Liver (tissue), 9 donors: ENCODE results near the gene EEF1G. TPM values are rescaled to one million over a fixed set of nuclear protein-coding genes. Genes with fewer than 3 reads are reported as not detected.
"Not testable (repeated sequence)": the region's sequence is repeated elsewhere in the genome, so short reads cannot be mapped to it uniquely, and the experiment has no call there.

Experiments used
- DNase-seq: peaks from one replicate; pipeline ENCODE4 v3.0.0-alpha.2; 2017; ENCODE audit warnings: low spot score
- H3K27ac ChIP-seq, 2 donors: one replicate each; pipeline ENCODE4 v1.7.0; 2013; ENCODE audit warnings: inconsistent platforms in 2 of 2, low read length in 2 of 2, control low read depth in 1 of 2, low read depth in 1 of 2, mild to moderate bottlenecking in 1 of 2
- H3K27me3 ChIP-seq, 4 donors: one replicate each; pipeline versions ENCODE4 v1.6.1 to v1.7.0; 2013; ENCODE audit warnings: low read length in 3 of 4, inconsistent platforms in 1 of 4, mild to moderate bottlenecking in 1 of 4, moderate library complexity in 1 of 4; ENCODE audit not compliant: control insufficient read depth in 4 of 4, insufficient read depth in 4 of 4
- H3K36me3 ChIP-seq, 4 donors: one replicate each; pipeline versions ENCODE4 v1.6.1 to v1.7.0; 2013; ENCODE audit warnings: low read length in 3 of 4, mild to moderate bottlenecking in 3 of 4, low read depth in 1 of 4, moderate library complexity in 1 of 4; ENCODE audit not compliant: control insufficient read depth in 4 of 4, insufficient read depth in 3 of 4
- H3K4me1 ChIP-seq, 4 donors: one replicate each; pipeline versions ENCODE4 v1.6.1 to v1.7.0; 2013; ENCODE audit warnings: low read length in 3 of 4, mild to moderate bottlenecking in 3 of 4, moderate library complexity in 1 of 4; ENCODE audit not compliant: control insufficient read depth in 4 of 4, insufficient read depth in 4 of 4
- H3K4me3 ChIP-seq, 3 donors: one replicate each; pipeline versions ENCODE4 v1.6.1 to v1.7.0; 2013; ENCODE audit warnings: low read length in 3 of 3, control low read depth in 1 of 3, low read depth in 1 of 3, mild to moderate bottlenecking in 1 of 3
- H3K9ac ChIP-seq, 2 donors: one replicate each; pipeline ENCODE4 v1.7.0; 2013; ENCODE audit warnings: low read length in 2 of 2, mild to moderate bottlenecking in 2 of 2, moderate library complexity in 2 of 2, control low read depth in 1 of 2, low read depth in 1 of 2
- H3K9me3 ChIP-seq, 4 donors: one replicate each; pipeline versions ENCODE4 v1.6.1 to v1.7.0; 2013; ENCODE audit warnings: low read length in 3 of 4; ENCODE audit not compliant: control insufficient read depth in 4 of 4
- EGR1 ChIP-seq, 2 donors: IDR thresholded peaks; 2 replicates each; pipeline ENCODE4 v1.6.1; 2016 to 2018; ENCODE audit warnings: antibody characterized with exemption in 2 of 2, low read depth in 2 of 2
- FOXA1 ChIP-seq: IDR thresholded peaks from 2 replicates; pipeline ENCODE4 v1.6.1; 2016; ENCODE audit warnings: antibody characterized with exemption
- GABPA ChIP-seq, 2 donors: IDR thresholded peaks in 1 of 2; conservative IDR thresholded peaks in 1 of 2; 2 replicates each; pipeline ENCODE4 v1.6.1; 2016; ENCODE audit warnings: antibody characterized with exemption in 2 of 2, mild to moderate bottlenecking in 1 of 2, moderate library complexity in 1 of 2
- HNF4A ChIP-seq, 2 donors: conservative IDR thresholded peaks; 2 replicates each; pipeline ENCODE4 v1.6.1; 2016; ENCODE audit warnings: antibody characterized with exemption in 2 of 2, mild to moderate bottlenecking in 2 of 2
- JUND ChIP-seq, 2 donors: IDR thresholded peaks; 2 replicates each; pipeline ENCODE4 v1.6.1; 2016; ENCODE audit warnings: antibody characterized with exemption in 2 of 2
- NR2F2 ChIP-seq: IDR thresholded peaks from 2 replicates; pipeline ENCODE4 v1.6.1; 2016; ENCODE audit warnings: antibody characterized with exemption
- RAD21 ChIP-seq, 2 donors: IDR thresholded peaks; 2 replicates each; pipeline ENCODE4 v1.6.1; 2016; ENCODE audit warnings: antibody characterized with exemption in 2 of 2, mild to moderate bottlenecking in 2 of 2
- RXRA ChIP-seq, 2 donors: IDR thresholded peaks; 2 replicates each; pipeline ENCODE4 v1.6.1; 2017 to 2018; ENCODE audit warnings: antibody characterized with exemption in 2 of 2, mild to moderate bottlenecking in 1 of 2
- TAF1 ChIP-seq: conservative IDR thresholded peaks from 2 replicates; pipeline ENCODE4 v1.6.1; 2016; ENCODE audit warnings: antibody characterized with exemption, mild to moderate bottlenecking
- YY1 ChIP-seq: IDR thresholded peaks from 2 replicates; pipeline ENCODE4 v1.6.1; 2016; ENCODE audit warnings: antibody characterized with exemption, mild to moderate bottlenecking
- WGBS: extraction: QIAGEN DNeasy Blood & Tissue Kit; methylation state at CpG from one replicate; pipeline ENCODE4 v1.1.7; 2013; 5-methylcytosine and 5-hydroxymethylcytosine counted together
- polyA plus RNA-seq, 2 donors: library from polyadenylated mRNA; stranded (reverse) in 1 of 2; unstranded in 1 of 2; fragments of 200-250 nt in 1 of 2; fragments of >200 nt in 1 of 2; fragmentation: Nextera tagmentation in 1 of 2; extraction: Ambion mirVana in 1 of 2; gene quantifications; one replicate each; pipeline versions ENCODE4 v1.2.1 to v1.2.3, GENCODE V29; 2013 to 2015
- total RNA-seq, 2 donors: library from RNA; depleted of rRNA; stranded (reverse); fragments of >200 nt; gene quantifications; one replicate each; pipeline ENCODE4 v1.2.3, GENCODE V29; 2014
- TF ChIP-seq, protein P1 (sequence below): IDR thresholded peaks from 2 replicates; pipeline ENCODE4 v1.6.1; 2016; ENCODE audit warnings: antibody characterized with exemption
- TF ChIP-seq, protein P2 (sequence below): fragments of 150-350 bp; IDR thresholded peaks from 2 replicates; pipeline ENCODE4 v1.5.1; 2017; ENCODE audit warnings: improper control_type of control experiment, low read depth, low read length; ENCODE audit not compliant: missing input control
- TF ChIP-seq, protein P3 (sequence below): IDR thresholded peaks from 2 replicates; pipeline ENCODE4 v1.6.1; 2016; ENCODE audit warnings: antibody characterized with exemption
- donor health status: healthy.
- donor health status: healthy.
- donor health status: healthy.
- donor health status: healthy.
- donor health status: healthy.

The EEF1G gene
- total and polyA plus RNA-seq, 4 donors = 251 to 640 (median 469) TPM

DNA sequence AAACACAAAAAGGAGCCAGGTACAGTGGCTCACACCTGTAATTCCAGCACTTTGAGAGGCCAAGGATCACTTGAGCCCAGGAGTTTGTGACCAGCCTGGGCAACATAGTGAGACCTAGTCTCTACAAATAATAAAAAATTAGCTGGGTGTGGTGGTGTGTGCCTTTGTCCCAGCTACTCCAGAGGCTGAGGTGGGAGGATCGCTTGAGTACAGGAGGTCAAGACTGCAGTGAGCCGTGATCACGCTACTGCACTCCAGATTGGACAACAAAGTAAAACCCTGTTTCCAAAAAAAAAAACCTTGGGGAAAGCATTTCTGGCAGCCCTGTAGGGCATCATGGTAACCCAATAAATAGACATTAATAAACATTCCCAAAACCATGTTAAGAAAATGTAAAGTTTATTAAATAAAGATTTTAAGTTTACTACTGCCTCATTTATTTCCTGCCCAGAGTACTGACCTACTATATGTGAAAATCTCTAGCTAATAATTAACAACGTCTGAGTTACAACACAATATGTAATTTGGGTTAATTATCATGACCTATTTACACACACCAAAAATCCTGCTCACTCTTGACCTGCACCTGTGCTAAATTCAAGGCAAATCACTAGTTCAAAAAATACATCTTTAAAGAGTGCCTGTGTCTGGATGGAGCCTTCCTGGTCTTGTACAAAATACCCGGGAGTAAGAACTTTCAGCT is 8.4 kb downstream of the EEF1G start:
- TF ChIP-seq NR2F2 = no peak
- TF ChIP-seq, protein P1, sequence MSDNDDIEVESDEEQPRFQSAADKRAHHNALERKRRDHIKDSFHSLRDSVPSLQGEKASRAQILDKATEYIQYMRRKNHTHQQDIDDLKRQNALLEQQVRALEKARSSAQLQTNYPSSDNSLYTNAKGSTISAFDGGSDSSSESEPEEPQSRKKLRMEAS = no peak
- no peak for TF ChIP-seq EGR1 (IDR thresholded peaks at IDR 0.05; ENCODE audit: low read depth in 2 of 2)
- TF ChIP-seq JUND (IDR thresholded peaks at IDR 0.05) = no peak
- no peak for TF ChIP-seq TAF1
- TF ChIP-seq GABPA (IDR thresholded peaks at IDR 0.05 in 1 of 2, conservative IDR thresholded peaks at IDR 0.05 in 1 of 2) = no peak
- TF ChIP-seq YY1 = no peak
- TF ChIP-seq, protein P2, sequence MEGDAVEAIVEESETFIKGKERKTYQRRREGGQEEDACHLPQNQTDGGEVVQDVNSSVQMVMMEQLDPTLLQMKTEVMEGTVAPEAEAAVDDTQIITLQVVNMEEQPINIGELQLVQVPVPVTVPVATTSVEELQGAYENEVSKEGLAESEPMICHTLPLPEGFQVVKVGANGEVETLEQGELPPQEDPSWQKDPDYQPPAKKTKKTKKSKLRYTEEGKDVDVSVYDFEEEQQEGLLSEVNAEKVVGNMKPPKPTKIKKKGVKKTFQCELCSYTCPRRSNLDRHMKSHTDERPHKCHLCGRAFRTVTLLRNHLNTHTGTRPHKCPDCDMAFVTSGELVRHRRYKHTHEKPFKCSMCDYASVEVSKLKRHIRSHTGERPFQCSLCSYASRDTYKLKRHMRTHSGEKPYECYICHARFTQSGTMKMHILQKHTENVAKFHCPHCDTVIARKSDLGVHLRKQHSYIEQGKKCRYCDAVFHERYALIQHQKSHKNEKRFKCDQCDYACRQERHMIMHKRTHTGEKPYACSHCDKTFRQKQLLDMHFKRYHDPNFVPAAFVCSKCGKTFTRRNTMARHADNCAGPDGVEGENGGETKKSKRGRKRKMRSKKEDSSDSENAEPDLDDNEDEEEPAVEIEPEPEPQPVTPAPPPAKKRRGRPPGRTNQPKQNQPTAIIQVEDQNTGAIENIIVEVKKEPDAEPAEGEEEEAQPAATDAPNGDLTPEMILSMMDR = no peak
- TF ChIP-seq FOXA1 = no peak
- peak in 1 of 2 donors; percentile 4 for TF ChIP-seq HNF4A (conservative IDR thresholded peaks at IDR 0.05)
- no peak for TF ChIP-seq RAD21 (IDR thresholded peaks at IDR 0.05)
- TF ChIP-seq, protein P3, sequence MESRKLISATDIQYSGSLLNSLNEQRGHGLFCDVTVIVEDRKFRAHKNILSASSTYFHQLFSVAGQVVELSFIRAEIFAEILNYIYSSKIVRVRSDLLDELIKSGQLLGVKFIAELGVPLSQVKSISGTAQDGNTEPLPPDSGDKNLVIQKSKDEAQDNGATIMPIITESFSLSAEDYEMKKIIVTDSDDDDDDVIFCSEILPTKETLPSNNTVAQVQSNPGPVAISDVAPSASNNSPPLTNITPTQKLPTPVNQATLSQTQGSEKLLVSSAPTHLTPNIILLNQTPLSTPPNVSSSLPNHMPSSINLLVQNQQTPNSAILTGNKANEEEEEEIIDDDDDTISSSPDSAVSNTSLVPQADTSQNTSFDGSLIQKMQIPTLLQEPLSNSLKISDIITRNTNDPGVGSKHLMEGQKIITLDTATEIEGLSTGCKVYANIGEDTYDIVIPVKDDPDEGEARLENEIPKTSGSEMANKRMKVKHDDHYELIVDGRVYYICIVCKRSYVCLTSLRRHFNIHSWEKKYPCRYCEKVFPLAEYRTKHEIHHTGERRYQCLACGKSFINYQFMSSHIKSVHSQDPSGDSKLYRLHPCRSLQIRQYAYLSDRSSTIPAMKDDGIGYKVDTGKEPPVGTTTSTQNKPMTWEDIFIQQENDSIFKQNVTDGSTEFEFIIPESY = no peak
- peak in 1 of 2 donors; percentile 12 for TF ChIP-seq RXRA (IDR thresholded peaks at IDR 0.05)
- Histone ChIP-seq H3K9me3 (no peaks in the 10 kb centered on the region), H3K36me3 (peaks cover 11 to 41% (median 29%) of the 10 kb centered on the region in 4 donors), H3K9ac (no peak overlapping the region), H3K27ac (peak overlapping the region; percentile 35 to 64), H3K4me3 (no peak overlapping the region), H3K27me3 (no peaks in the 10 kb centered on the region), H3K4me1 (peaks cover 1 to 37% (median 27%) of the 10 kb centered on the region in 4 donors)
- no peak for DNase-seq
- WGBS = 26% methylated on average over 5 of the region's 5 CpGs

DNA sequence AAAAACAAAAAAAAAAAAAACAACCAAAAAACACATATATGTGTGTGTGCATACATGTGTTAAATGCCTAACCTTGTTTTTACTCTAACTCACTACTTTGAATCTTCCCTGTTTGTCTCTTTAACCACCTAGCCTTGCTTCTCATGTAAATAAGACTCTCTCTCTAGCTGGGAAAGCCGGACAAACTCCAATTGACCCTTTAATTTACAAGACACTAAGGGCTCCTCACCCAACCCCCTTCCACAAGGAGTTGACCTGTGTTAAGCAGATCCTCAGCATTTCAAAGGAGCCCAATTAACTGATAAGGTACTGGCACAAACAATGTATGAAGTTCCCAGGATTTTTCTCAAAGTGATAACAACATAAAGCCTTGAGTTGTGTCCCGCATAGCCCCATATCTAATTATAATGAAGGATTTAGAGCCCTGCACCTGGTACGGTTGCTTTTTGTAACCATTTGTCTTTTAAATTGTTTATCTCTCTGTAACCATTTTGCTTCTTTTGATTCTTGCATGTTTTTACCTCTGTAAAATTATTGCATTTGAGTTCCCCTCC is 11.9 kb downstream of the EEF1G start:
- 66% methylated on average over 3 of the region's 3 CpGs for WGBS
- not testable (repeated sequence) for H3K9ac ChIP-seq, H3K9me3 ChIP-seq, H3K4me3 ChIP-seq, H3K27me3 ChIP-seq, DNase-seq, H3K27ac ChIP-seq
- Histone ChIP-seq H3K4me1 (peaks cover 1 to 34% (median 25%) of the 10 kb centered on the region in 4 donors), H3K36me3 (peaks cover 13 to 42% (median 29%) of the 10 kb centered on the region in 4 donors)
